ENCODE results near the gene GNAT1. TPM values are rescaled to one million over a fixed set of nuclear protein-coding genes. Genes with fewer than 3 reads are reported as not detected.
A peak's percentile ranks its signal among the peaks of the same experiment; 100 is the strongest.

GNAT1 gene
- total RNA-seq, 1 experiment from 2014 or later = 0.50 TPM

- Histone ChIP-seq H3K27me3 (replicated peaks; ENCODE audit: control insufficient read depth, insufficient read depth, low read length) (no peaks in the 10 kb centered on the region), H3K4me3 (ENCODE audit: low read depth, low read length) (no peak overlapping the region), H3K9me3 (no peaks in the 10 kb centered on the region), H3K4me1 (peaks cover 54% of the 10 kb centered on the region), H3K36me3 (ENCODE audit: control insufficient read depth, insufficient read depth, low read length) (no peaks in the 10 kb centered on the region; the same call in 1 of the 2 replicates)
- H3K4me1 Mint-ChIP-seq (ENCODE audit: low read depth, unreplicated experiment) = peaks cover 34% of the 10 kb centered on the region
- intact Hi-C loops (cut with micrococcal nuclease; ENCODE audit: unreplicated experiment) = no loop called here
- H3K36me3 Mint-ChIP-seq (ENCODE audit: insufficient read depth, unreplicated experiment) = peaks cover 26% of the 10 kb centered on the region
- H3K27me3 Mint-ChIP-seq (ENCODE audit: insufficient read depth, unreplicated experiment) = no peaks in the 10 kb centered on the region
- H3K27ac Mint-ChIP-seq (ENCODE audit: unreplicated experiment) = no peak overlapping the region
- no TSS peak for BruUV-seq (replicated peaks)
- ChIA-PET CTCF (interaction anchor here (2.4 kb wide), 1 partner anchor 62 kb away, joined by 7 read pairs; no protein-coding TSS in a partner anchor), POLR2A (no interaction called here)
- TF ChIP-seq CTCF (IDR thresholded peaks at IDR 0.05; ENCODE audit: insufficient read depth in 1 of 2, low read depth in 1 of 2, low read length in 1 of 2, severe bottlenecking in 1 of 2, unreplicated experiment in 1 of 2) = no peak
- DNase-seq = no peak
- no peaks in the 10 kb centered on the region for H3K9me3 Mint-ChIP-seq (ENCODE audit: unreplicated experiment)
- no peak overlapping the region for H3K4me3 Mint-ChIP-seq (ENCODE audit: unreplicated experiment)
Measured at GRCh38 chr3:50182533-50183099, 8.8 kb upstream of the GNAT1 start.

- Histone ChIP-seq H3K9me3 (no peaks in the 10 kb centered on the region), H3K36me3 (ENCODE audit: control insufficient read depth, insufficient read depth, low read length) (no peaks in the 10 kb centered on the region; the same call in 1 of the 2 replicates), H3K4me1 (peaks cover 53% of the 10 kb centered on the region), H3K4me3 (ENCODE audit: low read depth, low read length) (no peak overlapping the region), H3K27me3 (replicated peaks; ENCODE audit: control insufficient read depth, insufficient read depth, low read length) (no peaks in the 10 kb centered on the region)
- ChIA-PET CTCF (interaction anchor here (0.8 to 2.4 kb wide), 2 partner anchors 12 to 63 kb away, joined by 3 to 7 read pairs; no protein-coding TSS in a partner anchor), POLR2A (no interaction called here)
- Mint-ChIP-seq H3K27me3 (ENCODE audit: insufficient read depth, unreplicated experiment) (no peaks in the 10 kb centered on the region), H3K4me3 (ENCODE audit: unreplicated experiment) (peak overlapping the region; percentile 6), H3K9me3 (ENCODE audit: unreplicated experiment) (no peaks in the 10 kb centered on the region), H3K4me1 (ENCODE audit: low read depth, unreplicated experiment) (peaks cover 34% of the 10 kb centered on the region), H3K36me3 (ENCODE audit: insufficient read depth, unreplicated experiment) (peaks cover 26% of the 10 kb centered on the region), H3K27ac (ENCODE audit: unreplicated experiment) (peak overlapping the region; percentile 42)
- TF ChIP-seq CTCF (IDR thresholded peaks at IDR 0.05; ENCODE audit: insufficient read depth in 1 of 2, low read depth in 1 of 2, low read length in 1 of 2, severe bottlenecking in 1 of 2, unreplicated experiment in 1 of 2) = no peak
- intact Hi-C loops (cut with micrococcal nuclease; ENCODE audit: unreplicated experiment) = no loop called here
- DNase-seq = peak in 1 of 2 experiments; percentile 57
- BruUV-seq (replicated peaks) = no TSS peak
Measured at GRCh38 chr3:50183755-50184154, 7.7 kb upstream of the GNAT1 start.

GRCh38 chr3:50184242-50184978, 7.0 kb upstream of the GNAT1 start:
- Histone ChIP-seq H3K9me3 (no peaks in the 10 kb centered on the region), H3K4me3 (ENCODE audit: low read depth, low read length) (no peak overlapping the region), H3K27me3 (replicated peaks; ENCODE audit: control insufficient read depth, insufficient read depth, low read length) (no peaks in the 10 kb centered on the region), H3K4me1 (peaks cover 51% of the 10 kb centered on the region), H3K36me3 (ENCODE audit: control insufficient read depth, insufficient read depth, low read length) (no peaks in the 10 kb centered on the region; the same call in 1 of the 2 replicates)
- peak in 1 of 2 experiments; percentile 57 for DNase-seq
- Mint-ChIP-seq H3K9me3 (ENCODE audit: unreplicated experiment) (no peaks in the 10 kb centered on the region), H3K4me1 (ENCODE audit: low read depth, unreplicated experiment) (peaks cover 33% of the 10 kb centered on the region), H3K27me3 (ENCODE audit: insufficient read depth, unreplicated experiment) (no peaks in the 10 kb centered on the region), H3K4me3 (ENCODE audit: unreplicated experiment) (peak overlapping the region; percentile 6), H3K27ac (ENCODE audit: unreplicated experiment) (peak overlapping the region; percentile 42), H3K36me3 (ENCODE audit: insufficient read depth, unreplicated experiment) (peaks cover 26% of the 10 kb centered on the region)
- no peak for TF ChIP-seq CTCF (IDR thresholded peaks at IDR 0.05; ENCODE audit: insufficient read depth in 1 of 2, low read depth in 1 of 2, low read length in 1 of 2, severe bottlenecking in 1 of 2, unreplicated experiment in 1 of 2)
- no TSS peak for BruUV-seq (replicated peaks)
- intact Hi-C loops (cut with micrococcal nuclease; ENCODE audit: unreplicated experiment) = no loop called here
- ChIA-PET POLR2A (no interaction called here), CTCF (no interaction called here)
